ENCODE data around the gene SMPDL3B.

Gene SMPDL3B

GRCh38 chr1:27960762-27961645 is 26.2 kb downstream of the SMPDL3B start:
- peaks cover 18% of the 10 kb centered on the region for H3K4me1 Mint-ChIP-seq

GRCh38 chr1:27961646-27962221 is 26.9 kb downstream of the SMPDL3B start:
- no peak for TF ChIP-seq CTCF (IDR thresholded peaks at IDR 0.05; ENCODE audit: unreplicated experiment in 3 of 3)
- Mint-ChIP-seq H3K9me3 (no peaks in the 10 kb centered on the region), H3K36me3 (ENCODE audit: low read depth) (peaks cover 16% of the 10 kb centered on the region), H3K4me3 (peak overlapping the region; percentile 84 to 88 (median 86)), H3K4me1 (peaks cover 18% of the 10 kb centered on the region), H3K27ac (peak overlapping the region; percentile 54 to 74 (median 68)), H3K27me3 (ENCODE audit: low read depth) (peaks cover 4% of the 10 kb centered on the region)

More at GRCh38 chr1:27960762-27961645, 26.2 kb downstream of the SMPDL3B start:
- peak overlapping the region; percentile 84 to 88 (median 86) for H3K4me3 Mint-ChIP-seq
- H3K27ac Mint-ChIP-seq, result peak overlapping the region; percentile 54 to 74 (median 68)
- no peaks in the 10 kb centered on the region for H3K9me3 Mint-ChIP-seq
- peaks cover 4% of the 10 kb centered on the region for H3K27me3 Mint-ChIP-seq (ENCODE audit: low read depth)
- TF ChIP-seq CTCF (IDR thresholded peaks at IDR 0.05; ENCODE audit: unreplicated experiment in 3 of 3), result no peak
- H3K36me3 Mint-ChIP-seq (ENCODE audit: low read depth), result peaks cover 12% of the 10 kb centered on the region

- Mint-ChIP-seq H3K9me3 (no peaks in the 10 kb centered on the region), H3K36me3 (ENCODE audit: low read depth) (peaks cover 28% of the 10 kb centered on the region), H3K4me3 (peak overlapping the region in 1 of 3 experiments; percentile 38), H3K27me3 (ENCODE audit: low read depth) (no peaks in the 10 kb centered on the region), H3K27ac (no peak overlapping the region), H3K4me1 (peaks cover 18% of the 10 kb centered on the region)
- TF ChIP-seq CTCF (IDR thresholded peaks at IDR 0.05; ENCODE audit: unreplicated experiment in 3 of 3), result no peak
These were observed 28.6 kb downstream of the SMPDL3B start for GRCh38 chr1:27963393-27963792.

GRCh38 chr1:27966402-27967105 is 31.8 kb downstream of the SMPDL3B start:
- H3K4me1 Mint-ChIP-seq, result peaks cover 13% of the 10 kb centered on the region

More at GRCh38 chr1:27966402-27967105, 31.8 kb downstream of the SMPDL3B start:
- Mint-ChIP-seq H3K36me3 (ENCODE audit: low read depth) (peaks cover 37% of the 10 kb centered on the region), H3K27me3 (ENCODE audit: low read depth) (no peaks in the 10 kb centered on the region), H3K9me3 (no peaks in the 10 kb centered on the region), H3K27ac (no peak overlapping the region), H3K4me3 (no peak overlapping the region)
- TF ChIP-seq CTCF (IDR thresholded peaks at IDR 0.05; ENCODE audit: unreplicated experiment in 3 of 3), result no peak

Data from nephron (organoid).